ACHN (cell line): ENCODE results near the gene RXRG.
A peak's percentile ranks its signal among the peaks of the same experiment; 100 is the strongest.

Source experiments
- DNase-seq: peaks from one replicate; pipeline ENCODE4 v3.0.0-alpha.2; 2015
- in situ Hi-C: cut with HindIII; loops from 2 replicates; pipeline ENCODE4 v1.10.0; 2017; ENCODE audit warnings: low sequenced_read_pairs, low pct_ligation_motif_present, low pct_unique_long_range_greater_than_20kb

Gene RXRG

GRCh38 chr1:165419839-165420238 is 25.1 kb downstream of the RXRG start:
- in situ Hi-C loops: loop anchor here (25.0 kb wide), 1 partner anchor 167 kb away; no protein-coding TSS in a partner anchor
- DNase-seq: no peak

GRCh38 chr1:165418195-165418594 is 26.7 kb downstream of the RXRG start:
- in situ Hi-C loops: loop anchor here (25.0 kb wide), 1 partner anchor 169 kb away; no protein-coding TSS in a partner anchor
- no peak for DNase-seq

GRCh38 chr1:165416876-165417275 is 28.1 kb downstream of the RXRG start:
- in situ Hi-C loops: loop anchor here (25.0 kb wide), 1 partner anchor 170 kb away; no protein-coding TSS in a partner anchor
- no peak for DNase-seq

- no peak for DNase-seq
- in situ Hi-C loops: loop anchor here (25.0 kb wide), 1 partner anchor 172 kb away; no protein-coding TSS in a partner anchor
Observed at GRCh38 chr1:165415068-165415467, 29.9 kb downstream of the RXRG start.

- in situ Hi-C loops: loop anchor here (25.0 kb wide), 1 partner anchor 173 kb away; no protein-coding TSS in a partner anchor
- no peak for DNase-seq
Observed at GRCh38 chr1:165414620-165415019, 30.3 kb downstream of the RXRG start.

- DNase-seq: no peak
- in situ Hi-C loops: loop anchor here (25.0 kb wide), 1 partner anchor 176 kb away; no protein-coding TSS in a partner anchor
Observed at GRCh38 chr1:165411396-165411795, 33.5 kb downstream of the RXRG start.

GRCh38 chr1:165409657-165410358 is 35.1 kb downstream of the RXRG start:
- in situ Hi-C loops: loop anchor here (25.0 kb wide), 1 partner anchor 177 kb away; no protein-coding TSS in a partner anchor
- DNase-seq: no peak

GRCh38 chr1:165408518-165408917 is 36.4 kb downstream of the RXRG start:
- in situ Hi-C loops: loop anchor here (25.0 kb wide), 1 partner anchor 179 kb away; no protein-coding TSS in a partner anchor

GRCh38 chr1:165407398-165407797 is 37.5 kb downstream of the RXRG start:
- in situ Hi-C loops: loop anchor here (25.0 kb wide), 1 partner anchor 180 kb away; no protein-coding TSS in a partner anchor
- no peak for DNase-seq

More at GRCh38 chr1:165408518-165408917, 36.4 kb downstream of the RXRG start:
- DNase-seq: peak; percentile 75

GRCh38 chr1:165403835-165404482 is 41.0 kb downstream of the RXRG start:
- in situ Hi-C loops: loop anchor here (25.0 kb wide), 1 partner anchor 183 kb away; no protein-coding TSS in a partner anchor
- DNase-seq: peak; percentile 35

GRCh38 chr1:165402517-165403111 is 42.3 kb downstream of the RXRG start:
- DNase-seq: no peak
- in situ Hi-C loops: loop anchor here (25.0 kb wide), 1 partner anchor 185 kb away; no protein-coding TSS in a partner anchor

- peak; percentile 21 for DNase-seq
- in situ Hi-C loops: no loop called here
Observed at GRCh38 chr1:165397944-165398343, 47.0 kb downstream of the RXRG start.

- DNase-seq: no peak
- in situ Hi-C loops: no loop called here
Observed at GRCh38 chr1:165395901-165396300, 49.0 kb downstream of the RXRG start.

GRCh38 chr1:165395478-165395877 is 49.4 kb downstream of the RXRG start:
- no peak for DNase-seq
- in situ Hi-C loops: no loop called here

GRCh38 chr1:165392634-165393571 is 52.0 kb downstream of the RXRG start:
- DNase-seq: peak; percentile 95
- in situ Hi-C loops: no loop called here

GRCh38 chr1:165389609-165390008 is 55.3 kb downstream of the RXRG start:
- DNase-seq: no peak
- in situ Hi-C loops: no loop called here

GRCh38 chr1:165387961-165388360 is 57.0 kb downstream of the RXRG start:
- no peak for DNase-seq
- in situ Hi-C loops: no loop called here

GRCh38 chr1:165387505-165387904 is 57.4 kb downstream of the RXRG start:
- in situ Hi-C loops: no loop called here
- no peak for DNase-seq
